K562 (cell line): Measurements from ENCODE around the gene F11R. TPM values are rescaled to one million over a fixed set of nuclear protein-coding genes. Genes with fewer than 3 reads are reported as not detected.

ENCODE experiments used
- CLOCK ChIP-seq: fragments of 250-450 bp; sonication (Bioruptor Pico); IDR thresholded peaks from 2 replicates; pipeline ENCODE4 v1.4.0; 2020; ENCODE audit warnings: mild to moderate bottlenecking, moderate library complexity, borderline replicate concordance
- DACH1 ChIP-seq: fragments of 450-650 bp; IDR thresholded peaks from 2 replicates; pipeline ENCODE4 v1.6.1; 2018; ENCODE audit not compliant: partially characterized antibody
- MEIS2 ChIP-seq: fragments of 450-650 bp; IDR thresholded peaks from 2 replicates; pipeline ENCODE4 v1.6.1; 2014; ENCODE audit warnings: mild to moderate bottlenecking; ENCODE audit not compliant: partially characterized antibody
- NR2C2 ChIP-seq, 2 experiments: fragments of 200-800 bp in 1 of 2; sonication (Bioruptor generic) in 1 of 2; sonication (generic) in 1 of 2; formaldehyde crosslinking in 1 of 2; IDR thresholded peaks; 2 replicates each; pipeline versions ENCODE4 v1.6.1 to v1.8.0; 2016 to 2022; ENCODE audit warnings: mild to moderate bottlenecking in 1 of 2, missing compliant biosample characterization in 1 of 2, missing genetic modification characterization in 1 of 2, missing genetic modification reagents in 1 of 2
- NR4A1 ChIP-seq, 2 experiments: fragments of 250-450 bp in 1 of 2; fragments of 450-650 bp in 1 of 2; sonication (Bioruptor Pico) in 1 of 2; IDR thresholded peaks; 2 replicates each; pipeline versions ENCODE4 v1.4.0 to v1.6.1; 2016 to 2020; ENCODE audit warnings: mild to moderate bottlenecking in 2 of 2, missing compliant biosample characterization in 1 of 2, missing genetic modification characterization in 1 of 2, moderate library complexity in 1 of 2
- PPARD ChIP-seq: fragments of 250-450 bp; sonication (Bioruptor Pico); IDR thresholded peaks from 2 replicates; pipeline ENCODE4 v1.8.0; 2022; ENCODE audit warnings: inconsistent platforms, mild to moderate bottlenecking, moderate library complexity
- PRPF4 ChIP-seq: fragments of 200-400 bp; formaldehyde crosslinking; IDR thresholded peaks from one replicate; pipeline ENCODE4 v1.6.1; 2017; ENCODE audit warnings: low read length, low read depth, mild to moderate bottlenecking; ENCODE audit not compliant: insufficient read depth, poor library complexity, severe bottlenecking
- RBM14 ChIP-seq: fragments of 200-400 bp; formaldehyde crosslinking; IDR thresholded peaks from 2 replicates; pipeline ENCODE4 v1.6.1; 2018; ENCODE audit warnings: low read depth, mild to moderate bottlenecking, low read length, moderate library complexity, borderline replicate concordance; ENCODE audit not compliant: insufficient read depth
- RBM17 ChIP-seq: fragments of 200-400 bp; formaldehyde crosslinking; IDR thresholded peaks from 2 replicates; pipeline ENCODE4 v1.6.1; 2017; ENCODE audit warnings: low read depth, mild to moderate bottlenecking, low read length, borderline replicate concordance
- RNF2 ChIP-seq: sonication (generic); IDR thresholded peaks from 2 replicates; pipeline ENCODE4 v1.6.1; 2016
- SIN3A ChIP-seq, 2 experiments: fragments of 150-350 bp in 1 of 2; IDR thresholded peaks; 2 replicates each; pipeline ENCODE4 v1.6.1; 2011 to 2016; ENCODE audit warnings: borderline replicate concordance in 2 of 2, low read depth in 2 of 2, low read length in 2 of 2, mild to moderate bottlenecking in 2 of 2, moderate library complexity in 2 of 2; ENCODE audit not compliant: control insufficient read depth in 1 of 2
- SMAD4 ChIP-seq: fragments of 250-450 bp; sonication (Bioruptor Pico); conservative IDR thresholded peaks from 2 replicates; pipeline ENCODE4 v1.8.0; 2021; ENCODE audit warnings: inconsistent platforms, mild to moderate bottlenecking, moderate library complexity
- SP1 ChIP-seq: sonication (generic); formaldehyde crosslinking; IDR thresholded peaks from 2 replicates; pipeline ENCODE4 v1.8.1; 2022; ENCODE audit warnings: mild to moderate bottlenecking, missing genetic modification reagents
- SUPT5H ChIP-seq: fragments of 450-650 bp; IDR thresholded peaks from 2 replicates; pipeline ENCODE4 v1.6.1; 2016
- TCF15 ChIP-seq: fragments of 250-450 bp; sonication (Bioruptor Pico); IDR thresholded peaks from 2 replicates; pipeline ENCODE4 v1.8.0; 2022; ENCODE audit warnings: moderate library complexity, mild to moderate bottlenecking, inconsistent platforms
- TCFL5 ChIP-seq: fragments of 250-450 bp; sonication (Bioruptor Pico); conservative IDR thresholded peaks from 2 replicates; pipeline ENCODE4 v1.6.1; 2021; ENCODE audit warnings: mild to moderate bottlenecking, moderate library complexity, matching md5 sums
- ZBTB34 ChIP-seq: fragments of 250-450 bp; sonication (Bioruptor Pico); IDR thresholded peaks from 2 replicates; pipeline ENCODE4 v1.8.0; 2021; ENCODE audit warnings: mild to moderate bottlenecking, moderate library complexity
- ZBTB9 ChIP-seq: fragments of 450-650 bp; formaldehyde crosslinking; IDR thresholded peaks from 2 replicates; pipeline ENCODE4 v1.4.0; 2020; ENCODE audit warnings: mild to moderate bottlenecking, moderate library complexity
- ZFP36 ChIP-seq: fragments of 150-350 bp; IDR thresholded peaks from 2 replicates; pipeline ENCODE4 v1.6.1; 2018; ENCODE audit warnings: low read length, low read depth; ENCODE audit not compliant: partially characterized antibody
- ZNF316 ChIP-seq: fragments of 450-650 bp; IDR thresholded peaks from 2 replicates; pipeline ENCODE4 v1.6.1; 2016
- polyA plus RNA-seq, 8 experiments: library from polyadenylated mRNA; depleted of rRNA in 4 of 8; stranded (reverse) in 5 of 8; unstranded in 3 of 8; fragments of >200 nt; fragmentation: Nextera tagmentation in 2 of 8; fragmentation: Illumina TruSeq in 1 of 8; extraction: Ambion mirVana in 2 of 8; extraction: Trizol in 1 of 8; gene quantifications; 2 replicates each; pipeline versions ENCODE4 v1.2.1 to v1.2.3, GENCODE V29; 2011 to 2014; ENCODE audit warnings: inconsistent platforms in 1 of 8, missing spikeins in 1 of 8
- total RNA-seq, 7 experiments: library from RNA; depleted of rRNA in 6 of 7; stranded (reverse); fragments of >200 nt in 6 of 7; fragmentation: Illumina TruSeq in 2 of 7; extraction: Trizol in 2 of 7; gene quantifications; 2 replicates each; pipeline versions ENCODE4 v1.2.1 to v1.2.3, GENCODE V29; 2011 to 2021; ENCODE audit warnings: low replicate concordance in 1 of 7

Gene F11R
- total and polyA plus RNA-seq, 9 of the 15 experiments (the other 6 are each of a cell fraction or from before 2014, with no cell fraction given): 27.4 to 187 (median 52.5) TPM

- no peak for TF ChIP-seq ZBTB9 (CRISPR knock-in tag)
- no peak for TF ChIP-seq PRPF4
- TF ChIP-seq PPARD: no peak
- peak; percentile 37 for TF ChIP-seq MEIS2
- TF ChIP-seq NR2C2 (CRISPR knock-in tag; IDR thresholded peaks at IDR 0.05): no peak
- peak; percentile 22; the same call in 1 of the 2 replicates for TF ChIP-seq NR2C2 (tag; IDR thresholded peaks at IDR 0.05)
- no peak for TF ChIP-seq SUPT5H
- TF ChIP-seq ZBTB34 (CRISPR knock-in tag): no peak
- no peak for TF ChIP-seq TCFL5 (CRISPR knock-in tag)
- no peak for TF ChIP-seq RBM17
- peak; percentile 72 for TF ChIP-seq SMAD4 (CRISPR knock-in tag)
- no peak for TF ChIP-seq SP1
- peak; percentile 42 for TF ChIP-seq DACH1
- peak; percentile 51; the same call in 1 of the 2 replicates for TF ChIP-seq RNF2
- TF ChIP-seq TCF15 (CRISPR knock-in tag): no peak
- no peak for TF ChIP-seq SIN3A (IDR thresholded peaks at IDR 0.05; ENCODE audit: borderline replicate concordance in 2 of 2, control insufficient read depth in 1 of 2, low read depth in 2 of 2, low read length in 2 of 2)
- no peak for TF ChIP-seq NR4A1 (CRISPR knock-in tag; IDR thresholded peaks at IDR 0.05)
- no peak for TF ChIP-seq NR4A1 (tag; IDR thresholded peaks at IDR 0.05)
- TF ChIP-seq ZFP36: no peak
- no peak for TF ChIP-seq CLOCK
- TF ChIP-seq ZNF316: peak; percentile 60
- TF ChIP-seq RBM14: no peak
Observed at GRCh38 chr1:161009602-161010211, 11.2 kb downstream of the F11R start (continued).
